GM21526 (cell line): ENCODE results near the gene RNF150.

Experiments
- ATAC-seq: cut with Tn5 transposase; IDR thresholded peaks from one replicate; pipeline ENCODE4 v1.9.1; 2021; ENCODE audit warnings: moderate library complexity; ENCODE audit not compliant: unreplicated experiment, low FRiP score

RNF150 gene

GRCh38 chr4:140931911-140932310, 201.4 kb downstream of the RNF150 start:
- ATAC-seq: no peak

GRCh38 chr4:140930557-140930956, 202.7 kb downstream of the RNF150 start:
- no peak for ATAC-seq

DNA sequence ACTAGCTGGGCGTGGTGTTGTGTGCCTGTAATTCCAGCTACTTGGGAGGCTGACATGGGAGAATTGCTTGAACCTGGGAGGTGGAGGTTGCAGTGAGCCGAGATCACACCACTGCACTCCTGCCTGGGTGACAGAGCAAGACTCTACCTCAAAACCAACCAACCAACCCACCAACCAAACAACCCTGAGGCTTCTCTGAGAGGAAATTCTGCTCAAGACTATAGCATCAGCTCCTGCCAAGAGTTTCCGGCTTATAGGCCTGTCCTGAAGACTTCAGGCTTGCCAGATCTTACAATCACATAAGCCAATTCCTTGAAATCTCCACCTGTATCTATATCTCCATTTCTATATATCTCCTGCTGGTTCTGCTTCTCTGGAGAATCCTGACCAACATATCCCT, 203.3 kb downstream of the RNF150 start:
- ATAC-seq: no peak

GRCh38 chr4:140928880-140929279, 204.4 kb downstream of the RNF150 start:
- ATAC-seq: no peak

DNA sequence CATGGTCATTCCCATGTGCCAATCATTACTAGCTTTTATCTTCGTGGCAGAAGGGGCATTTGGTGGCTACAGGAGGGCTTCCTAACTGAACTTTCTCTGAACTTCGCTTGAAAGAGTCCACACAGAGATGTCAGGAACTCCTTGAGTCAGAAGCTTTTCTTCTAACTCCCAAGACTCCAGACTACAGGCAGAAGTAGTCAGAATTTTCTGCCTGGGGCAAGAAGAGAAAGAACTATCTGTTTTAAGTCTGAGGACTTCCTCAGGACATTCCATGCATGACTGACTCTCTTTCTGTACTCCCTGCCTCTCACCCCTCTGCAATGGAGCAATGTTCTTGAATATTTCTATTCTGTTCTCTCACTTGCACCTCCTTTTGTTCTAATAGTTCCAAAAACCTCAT, 206.6 kb downstream of the RNF150 start:
- ATAC-seq: no peak

DNA sequence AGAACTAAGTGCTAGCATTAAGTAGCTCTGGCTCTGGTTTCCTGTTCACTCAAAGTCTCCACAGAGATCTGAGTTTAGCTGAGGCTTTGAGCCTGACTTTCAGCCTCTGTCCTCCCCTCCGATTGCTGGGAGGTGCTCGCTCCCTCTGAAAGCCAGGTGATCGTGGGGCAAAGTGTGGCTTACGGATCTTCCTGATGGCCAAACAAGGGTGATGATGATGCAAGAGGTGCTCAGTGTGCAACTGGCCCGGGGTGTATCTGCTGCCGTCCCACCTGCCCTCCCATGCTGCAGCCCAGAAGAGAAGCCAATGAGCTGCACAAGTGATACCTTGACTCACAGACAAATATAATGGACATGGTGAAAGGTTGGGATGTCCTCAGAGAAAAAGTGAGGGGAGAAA, 207.9 kb downstream of the RNF150 start:
- no peak for ATAC-seq

GRCh38 chr4:140924761-140925392, 208.4 kb downstream of the RNF150 start:
- no peak for ATAC-seq

DNA sequence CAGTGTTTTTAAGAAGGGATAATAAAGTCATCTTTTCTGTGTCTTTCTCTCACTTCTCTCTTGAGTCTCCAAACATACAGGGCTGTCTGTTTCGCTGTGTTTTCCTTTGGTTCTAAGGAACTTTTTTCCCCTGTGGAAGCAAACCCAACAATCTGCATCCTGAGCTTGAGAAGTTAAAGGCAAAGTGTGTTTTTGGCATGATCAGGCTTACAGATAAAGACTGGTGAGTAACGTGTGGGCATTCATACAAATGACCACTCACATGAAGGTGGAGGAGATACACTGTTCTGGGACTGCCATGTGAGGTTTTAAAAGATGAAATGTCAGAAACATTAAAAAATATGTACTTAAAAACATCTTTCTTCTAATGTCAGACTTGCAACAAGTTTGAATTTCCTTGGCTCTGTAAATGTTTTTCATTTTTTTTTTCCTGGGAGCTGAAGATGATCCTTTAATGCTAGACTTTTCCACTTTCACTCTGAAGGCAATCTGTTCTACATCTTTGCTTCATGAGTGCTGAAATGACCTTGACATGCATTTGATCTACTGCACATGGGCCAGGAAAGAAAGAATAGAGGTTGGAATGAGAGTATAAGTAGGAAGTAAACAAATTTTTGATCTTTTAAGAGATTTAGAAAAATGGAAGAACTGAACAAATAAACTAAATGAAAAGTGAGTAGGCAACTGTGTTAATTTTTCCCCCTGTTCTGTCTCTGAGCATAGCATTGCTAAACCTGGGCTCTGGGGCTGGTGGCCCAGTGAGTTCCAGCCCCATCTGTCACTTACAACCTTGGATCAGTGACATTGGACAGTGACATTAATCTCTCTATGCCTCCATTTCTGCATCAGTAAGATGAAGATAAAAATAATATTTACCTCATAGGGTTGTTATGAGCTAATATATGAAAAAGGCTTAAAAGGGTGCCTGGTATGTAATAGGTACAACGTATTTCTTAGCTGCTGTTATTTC, 226.0 kb downstream of the RNF150 start:
- ATAC-seq: no peak

DNA sequence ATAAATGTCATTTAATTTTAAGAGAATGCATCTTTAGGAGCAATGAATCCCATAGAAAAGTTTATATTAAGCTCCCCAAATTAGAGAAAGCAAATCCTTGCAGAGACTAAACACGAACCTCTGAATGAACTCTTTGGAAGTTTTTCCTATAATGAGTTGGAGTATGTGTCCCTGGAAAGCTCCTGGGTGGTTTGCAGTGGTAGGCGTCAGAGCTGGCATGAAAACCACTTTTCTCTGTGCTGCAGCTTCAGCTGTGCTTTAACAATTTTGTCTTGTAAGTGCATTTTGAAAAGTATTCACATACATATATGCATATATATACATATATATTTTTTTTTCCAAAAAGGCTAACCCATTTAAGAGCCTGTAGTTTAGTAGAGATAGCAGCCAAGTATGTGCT, 228.4 kb downstream of the RNF150 start:
- ATAC-seq: no peak

DNA sequence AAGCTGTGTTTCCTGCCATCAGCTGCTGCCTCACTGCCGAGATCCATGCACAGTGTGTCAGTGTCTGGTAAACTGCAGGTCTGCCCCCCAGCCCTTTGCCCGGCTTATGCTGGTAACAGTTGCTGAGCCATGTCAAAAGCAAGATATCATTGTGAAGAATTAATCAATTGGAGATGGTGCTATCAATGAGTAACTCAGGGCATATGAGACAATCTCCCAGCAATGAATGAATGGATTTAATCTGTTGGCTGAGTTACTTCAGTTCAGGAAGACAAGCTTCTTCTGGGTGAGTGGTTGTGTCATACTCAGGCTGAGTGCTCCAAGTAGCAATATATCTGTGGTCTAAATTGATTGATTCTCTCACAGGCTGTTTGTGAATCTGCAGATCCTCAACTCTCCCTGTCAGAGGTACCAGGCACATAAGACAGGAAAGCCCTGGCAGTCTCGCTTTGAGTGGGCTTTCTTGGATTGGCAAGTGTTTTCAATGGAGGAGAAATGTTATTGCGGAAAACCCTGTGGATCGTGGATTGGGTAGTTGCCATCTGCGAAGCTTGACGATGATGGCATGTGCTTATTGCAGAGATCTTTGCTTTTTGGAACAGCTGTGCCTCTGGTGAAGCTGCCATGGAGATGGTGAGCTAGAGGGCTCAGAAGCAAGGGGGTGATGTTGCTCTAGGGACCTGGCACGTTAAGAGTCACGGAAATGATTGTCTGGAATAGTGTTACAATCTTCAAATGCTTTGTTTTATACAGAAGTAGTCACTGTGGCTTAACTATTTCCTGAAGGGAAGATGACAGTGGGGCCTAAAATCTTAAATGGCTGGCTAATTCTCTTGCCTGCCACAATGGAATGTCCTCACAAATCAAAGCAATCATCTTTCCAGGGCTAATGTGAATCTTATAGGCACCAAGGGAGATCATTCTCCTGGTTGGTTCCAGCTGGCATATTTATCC, 229.5 kb downstream of the RNF150 start:
- no peak for ATAC-seq

DNA sequence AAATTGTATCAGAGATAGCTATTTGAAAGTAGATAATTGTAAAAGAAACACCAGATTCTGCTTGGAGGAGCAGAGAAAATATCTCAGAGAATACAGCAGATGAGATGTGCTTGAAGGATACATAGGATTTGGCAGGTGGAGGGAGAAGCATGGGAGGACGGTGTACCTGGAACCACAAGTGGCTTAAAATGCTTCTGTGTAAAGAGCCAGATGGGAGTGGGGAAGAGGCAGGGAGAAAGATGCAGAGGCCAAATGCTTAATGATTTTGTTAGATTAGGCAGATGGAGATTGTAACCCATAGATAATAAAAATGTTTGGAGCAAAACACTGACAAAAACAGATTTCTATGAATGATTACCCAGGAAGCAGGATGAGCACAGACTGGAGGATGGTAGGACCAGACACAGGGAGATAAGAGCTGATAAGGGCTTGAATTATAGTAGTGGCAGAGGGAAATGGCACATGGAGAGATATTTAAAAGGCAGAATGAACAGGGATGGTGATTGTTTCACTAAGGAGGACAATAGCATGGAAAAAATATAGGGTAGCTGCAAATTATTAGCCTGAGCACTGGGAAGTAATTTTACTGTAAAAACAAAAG, 231.4 kb downstream of the RNF150 start:
- ATAC-seq: no peak

GRCh38 chr4:140893939-140894338, 239.3 kb downstream of the RNF150 start:
- no peak for ATAC-seq

- no peak for ATAC-seq
Measured at GRCh38 chr4:140888054-140888453, 245.2 kb downstream of the RNF150 start.

GRCh38 chr4:140887467-140887866, 245.8 kb downstream of the RNF150 start:
- ATAC-seq: no peak

GRCh38 chr4:140884431-140885058, 248.7 kb downstream of the RNF150 start:
- peak; percentile 92 for ATAC-seq

DNA sequence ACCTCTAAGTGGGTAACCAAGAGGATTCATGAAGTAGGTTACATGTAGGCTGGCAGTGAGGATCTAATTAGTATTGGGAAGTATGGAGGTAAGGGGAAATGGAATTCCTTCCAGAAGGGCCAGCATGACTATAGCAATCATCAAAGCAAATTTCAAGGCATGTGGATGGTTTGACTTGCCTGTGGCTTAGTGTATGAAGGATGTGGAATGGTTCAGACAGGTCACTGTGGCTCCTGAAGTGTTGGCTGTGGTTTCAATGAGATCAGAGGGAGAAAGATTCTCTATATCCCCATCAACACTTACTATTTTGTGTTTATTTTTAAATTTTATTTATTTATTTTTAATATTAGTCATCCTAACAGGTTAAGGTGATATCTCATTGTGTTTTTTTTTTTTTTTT, 255.5 kb downstream of the RNF150 start:
- no peak for ATAC-seq

DNA sequence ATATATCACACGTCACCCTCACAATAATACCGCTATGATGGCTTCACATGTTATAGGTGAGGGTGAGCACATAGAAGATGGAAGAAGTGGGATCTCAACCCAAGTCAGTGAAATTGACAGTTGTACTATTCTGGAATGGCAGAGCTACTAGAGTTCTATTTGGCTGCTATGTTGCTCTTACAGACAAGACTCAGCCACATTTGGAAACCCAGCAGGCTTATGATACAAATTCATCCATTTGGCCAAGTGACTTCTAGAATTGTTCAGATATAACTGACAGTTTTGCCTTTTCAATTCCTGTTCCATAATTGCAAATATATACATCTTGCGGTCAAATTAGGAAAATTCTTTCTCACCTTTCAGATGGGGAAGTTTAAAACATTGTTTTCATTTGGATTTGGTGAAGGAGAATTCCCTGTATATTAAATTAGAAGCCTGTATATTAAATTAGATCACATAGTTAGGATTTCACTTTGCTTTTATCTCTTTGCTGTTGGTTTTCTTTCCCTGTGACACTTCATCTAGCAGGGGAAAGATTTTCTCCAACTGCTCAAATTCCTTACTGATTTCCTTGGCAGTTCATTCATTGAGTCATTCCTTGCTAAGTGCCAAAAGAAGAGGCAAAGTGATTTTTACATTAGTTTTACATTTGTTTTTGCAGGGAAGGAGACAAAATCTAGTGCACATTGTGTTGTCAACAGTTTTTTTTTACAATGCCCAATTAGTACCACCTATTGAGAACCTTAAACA, 256.5 kb downstream of the RNF150 start:
- no peak for ATAC-seq

- ATAC-seq: no peak
Measured at GRCh38 chr4:140875746-140876452, 257.4 kb downstream of the RNF150 start.

- no peak for ATAC-seq
Measured at GRCh38 chr4:140874056-140874455, 259.2 kb downstream of the RNF150 start.
